Lower lobe of right lung (tissue), 2 donors: ENCODE results near the gene SERPINB13. TPM values are rescaled to one million over a fixed set of nuclear protein-coding genes. Genes with fewer than 3 reads are reported as not detected.

ENCODE experiments used
- ATAC-seq, 2 donors: fragments of 200-7000 bp; cut with Tn5 transposase; one replicate each; pipeline ENCODE4 v1.9.1; 2020 to 2022; ENCODE audit warnings: mild to moderate bottlenecking in 2 of 2, moderate library complexity in 2 of 2
- DNase-seq: peaks from one replicate; pipeline ENCODE4 v3.0.0-alpha.2; 2020
- H3K27ac ChIP-seq: fragments of 200-600 bp; one replicate; pipeline ENCODE4 v1.8.0; 2022
- H3K27me3 ChIP-seq: fragments of 200-600 bp; one replicate; pipeline ENCODE4 v1.8.0; 2022; ENCODE audit warnings: low read depth
- H3K36me3 ChIP-seq: fragments of 200-600 bp; one replicate; pipeline ENCODE4 v1.8.0; 2022; ENCODE audit warnings: mild to moderate bottlenecking
- H3K4me1 ChIP-seq: fragments of 200-600 bp; one replicate; pipeline ENCODE4 v1.8.0; 2022
- H3K4me3 ChIP-seq: fragments of 200-600 bp; one replicate; pipeline ENCODE4 v1.8.0; 2022; ENCODE audit warnings: mild to moderate bottlenecking
- H3K9me3 ChIP-seq: fragments of 200-600 bp; one replicate; pipeline ENCODE4 v1.8.0; 2022
- intact Hi-C: fragments of 100-400 bp; cut with DNase I; formaldehyde crosslinking; loops from one replicate; pipeline ENCODE4 v1.11.0; 2022
- total RNA-seq: library from RNA; stranded (reverse); fragmentation: NEBNext Ultra II Directional; extraction: Animal tissue kit (Norgen Biotek cat#: 25700); gene quantifications from one replicate; pipeline ENCODE4 v1.2.1, GENCODE V29; 2021
- TF ChIP-seq, protein P1 (sequence below): fragments of 200-600 bp; IDR thresholded peaks from one replicate; pipeline ENCODE4 v1.8.0; 2022; ENCODE audit warnings: antibody characterized with exemption, mild to moderate bottlenecking
- donor health status: DM: no; HTN: yes; CAD: no; lungs with severe emphysema.

The SERPINB13 gene
- total RNA-seq, 1 donor from 2014 or later = not detected

DNA sequence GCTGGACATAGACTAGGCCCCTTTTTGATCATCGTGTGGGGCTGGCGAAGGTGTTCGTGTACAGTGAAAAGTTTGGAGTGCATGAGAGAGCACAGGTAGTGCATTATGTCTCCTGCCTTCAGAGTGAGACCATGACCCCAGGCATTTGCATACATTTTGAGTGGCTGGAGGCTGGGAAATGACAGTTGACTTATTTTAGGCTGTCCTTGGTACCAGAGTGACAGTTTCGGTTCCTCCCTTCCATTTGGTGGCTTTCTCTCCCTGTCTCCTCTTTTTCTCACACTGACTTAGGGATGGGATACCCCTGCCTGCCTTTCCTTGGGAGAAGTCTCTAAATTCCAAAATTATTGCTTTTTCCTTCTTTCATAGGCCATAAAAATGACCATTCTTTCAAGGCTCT lies 24.9 kb upstream of the SERPINB13 start:
- H3K27ac ChIP-seq = no peak overlapping the region
- no peaks in the 10 kb centered on the region for H3K36me3 ChIP-seq
- no peaks in the 10 kb centered on the region for H3K27me3 ChIP-seq
- TF ChIP-seq, protein P1, sequence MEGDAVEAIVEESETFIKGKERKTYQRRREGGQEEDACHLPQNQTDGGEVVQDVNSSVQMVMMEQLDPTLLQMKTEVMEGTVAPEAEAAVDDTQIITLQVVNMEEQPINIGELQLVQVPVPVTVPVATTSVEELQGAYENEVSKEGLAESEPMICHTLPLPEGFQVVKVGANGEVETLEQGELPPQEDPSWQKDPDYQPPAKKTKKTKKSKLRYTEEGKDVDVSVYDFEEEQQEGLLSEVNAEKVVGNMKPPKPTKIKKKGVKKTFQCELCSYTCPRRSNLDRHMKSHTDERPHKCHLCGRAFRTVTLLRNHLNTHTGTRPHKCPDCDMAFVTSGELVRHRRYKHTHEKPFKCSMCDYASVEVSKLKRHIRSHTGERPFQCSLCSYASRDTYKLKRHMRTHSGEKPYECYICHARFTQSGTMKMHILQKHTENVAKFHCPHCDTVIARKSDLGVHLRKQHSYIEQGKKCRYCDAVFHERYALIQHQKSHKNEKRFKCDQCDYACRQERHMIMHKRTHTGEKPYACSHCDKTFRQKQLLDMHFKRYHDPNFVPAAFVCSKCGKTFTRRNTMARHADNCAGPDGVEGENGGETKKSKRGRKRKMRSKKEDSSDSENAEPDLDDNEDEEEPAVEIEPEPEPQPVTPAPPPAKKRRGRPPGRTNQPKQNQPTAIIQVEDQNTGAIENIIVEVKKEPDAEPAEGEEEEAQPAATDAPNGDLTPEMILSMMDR = no peak
- DNase-seq = no peak
- H3K9me3 ChIP-seq = no peaks in the 10 kb centered on the region
- H3K4me1 ChIP-seq = no peaks in the 10 kb centered on the region
- no peak for ATAC-seq
- intact Hi-C loops = no loop called here
- H3K4me3 ChIP-seq = no peak overlapping the region

DNA sequence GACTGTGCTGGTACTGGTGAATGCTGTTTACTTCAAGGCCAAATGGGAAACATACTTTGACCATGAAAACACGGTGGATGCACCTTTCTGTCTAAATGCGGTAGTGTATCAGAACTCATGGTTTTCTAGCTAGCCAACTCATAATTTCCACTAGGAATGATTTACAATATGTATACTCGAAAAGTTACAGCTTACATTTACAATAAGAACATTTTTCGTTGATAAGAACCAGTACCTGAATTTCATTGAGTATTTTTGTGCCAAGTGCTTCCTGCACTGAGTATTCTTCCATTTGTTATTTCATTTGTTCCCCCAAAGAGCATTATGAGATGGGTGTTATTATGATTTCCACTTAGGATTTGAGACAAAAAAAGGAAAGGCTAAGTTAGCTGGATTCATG lies 23.1 kb upstream of the SERPINB13 start:
- Histone ChIP-seq H3K9me3 (no peaks in the 10 kb centered on the region), H3K4me3 (no peak overlapping the region), H3K36me3 (no peaks in the 10 kb centered on the region), H3K27ac (no peak overlapping the region), H3K27me3 (no peaks in the 10 kb centered on the region), H3K4me1 (no peaks in the 10 kb centered on the region)
- TF ChIP-seq, protein P1 = no peak
- ATAC-seq = no peak
- intact Hi-C loops = no loop called here
- DNase-seq = no peak

DNA sequence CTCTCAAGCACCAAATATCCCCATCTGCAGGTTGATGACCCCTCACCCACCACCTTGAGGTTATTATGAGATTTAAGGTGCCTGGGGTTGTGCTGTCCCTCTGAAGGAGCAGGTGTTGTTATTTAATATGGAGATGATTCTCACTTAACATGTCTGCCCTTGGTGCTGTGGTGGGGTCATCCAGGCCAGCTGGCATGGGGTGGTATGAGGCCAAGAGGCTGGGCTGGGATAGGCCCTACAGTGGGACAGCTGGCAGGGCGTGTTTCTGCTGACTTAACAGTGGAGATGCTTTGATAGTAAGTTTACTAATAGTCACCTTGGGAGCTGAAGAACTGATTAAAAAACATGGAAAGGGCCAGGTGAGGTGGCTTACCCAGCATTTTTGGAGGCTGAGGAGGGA lies 22.6 kb upstream of the SERPINB13 start:
- Histone ChIP-seq H3K36me3 (no peaks in the 10 kb centered on the region), H3K4me1 (no peaks in the 10 kb centered on the region), H3K4me3 (no peak overlapping the region), H3K9me3 (no peaks in the 10 kb centered on the region), H3K27ac (no peak overlapping the region), H3K27me3 (no peaks in the 10 kb centered on the region)
- TF ChIP-seq, protein P1 = no peak
- intact Hi-C loops = no loop called here
- DNase-seq = no peak
- ATAC-seq = peak in 1 of 2 donors; percentile 25

DNA sequence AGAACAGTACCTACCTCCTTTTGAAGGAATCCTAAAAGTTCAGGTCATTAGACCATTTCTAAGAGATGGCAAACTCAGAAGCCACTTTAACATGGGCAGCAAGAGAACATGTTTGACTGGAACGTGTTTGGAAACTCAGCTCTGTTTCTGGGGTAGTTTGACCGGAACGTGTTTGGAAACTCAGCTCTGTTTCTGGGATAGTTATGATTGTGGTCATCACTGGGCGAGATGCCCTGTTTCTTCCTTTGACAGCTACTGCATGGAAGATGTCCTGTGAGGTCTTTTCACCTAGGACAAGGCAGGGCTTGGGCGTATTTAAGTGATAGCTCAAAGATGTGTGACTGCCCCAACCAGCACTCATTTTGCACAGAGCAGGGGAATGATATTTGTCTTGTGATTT lies 19.9 kb upstream of the SERPINB13 start:
- no peaks in the 10 kb centered on the region for H3K27me3 ChIP-seq
- no peak overlapping the region for H3K27ac ChIP-seq
- ATAC-seq (no peak), DNase-seq (no peak)
- H3K4me3 ChIP-seq = no peak overlapping the region
- intact Hi-C loops = no loop called here
- no peaks in the 10 kb centered on the region for H3K36me3 ChIP-seq
- no peaks in the 10 kb centered on the region for H3K4me1 ChIP-seq
- TF ChIP-seq, protein P1 = no peak
- no peaks in the 10 kb centered on the region for H3K9me3 ChIP-seq

- intact Hi-C loops = no loop called here
- DNase-seq = no peak
Measured at GRCh38 chr18:63567825-63568224, 19.3 kb upstream of the SERPINB13 start.

More at GRCh38 chr18:63567825-63568224, 19.3 kb upstream of the SERPINB13 start:
- TF ChIP-seq, protein P1 = no peak
- no peaks in the 10 kb centered on the region for H3K27me3 ChIP-seq
- no peak overlapping the region for H3K27ac ChIP-seq
- no peaks in the 10 kb centered on the region for H3K4me1 ChIP-seq
- ATAC-seq = no peak
- H3K36me3 ChIP-seq = no peaks in the 10 kb centered on the region
- H3K4me3 ChIP-seq = no peak overlapping the region
- H3K9me3 ChIP-seq = no peaks in the 10 kb centered on the region
